SH-SY5Y (cell line): Measurements from ENCODE around the gene CNP.

Experiments
- GATA2 ChIP-seq: IDR thresholded peaks from 2 replicates; pipeline ENCODE4 v1.6.1; 2011; ENCODE audit warnings: mild to moderate bottlenecking, low read depth, low read length
- GATA3 ChIP-seq: IDR thresholded peaks from 2 replicates; pipeline ENCODE4 v1.6.1; 2011; ENCODE audit warnings: low read depth, mild to moderate bottlenecking, low read length, moderate library complexity

DNA sequence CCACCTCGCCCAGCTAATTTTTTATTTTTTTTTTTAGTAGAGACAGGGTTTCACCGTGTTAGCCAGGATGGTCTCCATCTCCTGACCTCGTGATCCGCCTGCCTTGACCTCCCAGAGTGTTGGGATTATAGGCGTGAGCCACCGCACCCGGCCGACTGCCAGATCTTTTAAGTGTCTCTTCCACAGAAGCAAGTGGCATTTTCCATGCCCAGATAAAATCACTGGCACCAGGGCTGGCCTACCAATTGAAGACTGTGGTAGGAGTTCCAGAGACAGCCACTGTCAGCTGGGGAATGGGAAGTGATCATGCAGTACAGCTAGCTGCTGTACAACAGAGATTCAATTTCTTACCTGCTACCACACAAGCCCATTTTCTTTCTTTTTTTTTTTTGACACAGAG, 17.9 kb downstream of the CNP start:
- TF ChIP-seq GATA2 = no peak
- TF ChIP-seq GATA3 = no peak
